SW480 (cell line): Measurements from ENCODE around the gene ABHD11.

Experiments
- DNase-seq: peaks from one replicate; pipeline ENCODE4 v3.0.0-alpha.2; 2016; ENCODE audit warnings: low spot score

ABHD11 gene

GRCh38 chr7:73700581-73701134 lies 37.9 kb downstream of the ABHD11 start:
- no peak for DNase-seq

- no peak for DNase-seq
Measured at GRCh38 chr7:73700069-73700423, 38.6 kb downstream of the ABHD11 start.

GRCh38 chr7:73699370-73700068 lies 39.1 kb downstream of the ABHD11 start:
- DNase-seq, result no peak

GRCh38 chr7:73698410-73698809 lies 40.2 kb downstream of the ABHD11 start:
- DNase-seq, result no peak

- no peak for DNase-seq
Measured at GRCh38 chr7:73696372-73696771, 42.2 kb downstream of the ABHD11 start.

- DNase-seq, result no peak
Measured at GRCh38 chr7:73690646-73691045, 48.0 kb downstream of the ABHD11 start.

- DNase-seq, result no peak
Measured at GRCh38 chr7:73688288-73688687, 50.3 kb downstream of the ABHD11 start.
